22Rv1 (cell line): ENCODE data around the gene MDFIC.

Experiments used
- CTCF ChIP-seq: fragments of 450-650 bp; IDR thresholded peaks from 2 replicates; pipeline ENCODE4 v1.5.1; 2017; ENCODE audit warnings: mild to moderate bottlenecking
- ZFX ChIP-seq: fragments of 450-650 bp; IDR thresholded peaks from 2 replicates; pipeline ENCODE4 v1.6.1; 2017; ENCODE audit warnings: antibody characterized with exemption, borderline replicate concordance

GRCh38 chr7:114979388-114979787 lies 57.5 kb downstream of the MDFIC start:
- no peak for TF ChIP-seq CTCF
- TF ChIP-seq ZFX: no peak
